ENCODE measurements around the gene MRPS22. TPM values are rescaled to one million over a fixed set of nuclear protein-coding genes. Genes with fewer than 3 reads are reported as not detected.

The MRPS22 gene
- total and polyA plus RNA-seq, 7 donors = 39.2 to 78.4 (median 53.6) TPM

- H3K4me1 ChIP-seq = peaks cover 0 to under 1% (median 0%) of the 10 kb centered on the region in 4 donors
- intact Hi-C loops (cut with DNase I) = no loop called here
- H3K9me3 ChIP-seq = no peaks in the 10 kb centered on the region
- H3K36me3 ChIP-seq = no peaks in the 10 kb centered on the region
- no peaks in the 10 kb centered on the region for H3K27me3 ChIP-seq
- TF ChIP-seq CTCF (IDR thresholded peaks at IDR 0.05) (no peak), POLR2AphosphoS5 (IDR thresholded peaks at IDR 0.05) (no peak), EP300 (IDR thresholded peaks at IDR 0.05) (no peak), POLR2A (IDR thresholded peaks at IDR 0.05) (no peak)
- DNase-seq = no peak
- no peak overlapping the region for H3K4me3 ChIP-seq
- H3K27ac ChIP-seq = no peak overlapping the region
- 91 to 93% methylated on average over 4 of the region's 4 CpGs for WGBS, 2 donors
Observed at GRCh38 chr3:139338405-139338804, 5.4 kb upstream of the MRPS22 start.

- no peak overlapping the region for H3K27ac ChIP-seq
- intact Hi-C loops (cut with DNase I) = no loop called here
- H3K27me3 ChIP-seq = no peaks in the 10 kb centered on the region
Observed at GRCh38 chr3:139339219-139339906, 4.5 kb upstream of the MRPS22 start.

DNA sequence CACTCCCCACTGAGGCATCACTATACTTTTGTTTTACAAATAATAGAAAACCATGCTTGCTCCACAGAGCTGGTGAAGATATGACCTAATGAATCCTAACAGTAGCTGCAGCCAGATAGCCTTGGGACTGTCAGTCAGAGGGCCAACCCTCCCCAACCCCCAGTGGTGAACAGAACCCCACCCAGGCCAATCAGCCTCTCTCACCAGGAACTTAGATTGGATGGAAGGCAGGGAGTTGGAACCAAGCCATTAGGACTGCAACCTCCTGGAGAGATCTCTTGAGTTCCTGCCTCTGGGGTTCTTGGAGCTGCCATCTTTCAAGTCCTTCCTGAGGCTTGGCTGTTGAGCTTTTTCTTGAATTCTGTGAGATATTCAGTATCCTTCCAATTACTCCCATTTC, 3.0 kb upstream of the MRPS22 start:
- intact Hi-C loops (cut with DNase I) = loop anchor here (5.0 kb wide), 1 partner anchor 748 kb away; the partner anchor contains the start of gene CEP70
- DNase-seq = no peak
- Histone ChIP-seq H3K9me3 (no peaks in the 10 kb centered on the region), H3K27me3 (no peaks in the 10 kb centered on the region), H3K36me3 (no peaks in the 10 kb centered on the region), H3K4me3 (no peak overlapping the region), H3K4me1 (peaks cover 0 to 19% (median 14%) of the 10 kb centered on the region in 4 donors), H3K27ac (no peak overlapping the region)
- TF ChIP-seq EP300 (IDR thresholded peaks at IDR 0.05) = no peak
- no peak for TF ChIP-seq CTCF (IDR thresholded peaks at IDR 0.05)
- no peak for TF ChIP-seq POLR2A (IDR thresholded peaks at IDR 0.05)
- no peak for TF ChIP-seq POLR2AphosphoS5 (IDR thresholded peaks at IDR 0.05)

More at GRCh38 chr3:139339219-139339906, 4.5 kb upstream of the MRPS22 start:
- TF ChIP-seq CTCF (IDR thresholded peaks at IDR 0.05) (no peak), EP300 (IDR thresholded peaks at IDR 0.05) (no peak), POLR2A (IDR thresholded peaks at IDR 0.05) (no peak), POLR2AphosphoS5 (IDR thresholded peaks at IDR 0.05) (no peak)
- H3K4me1 ChIP-seq = peaks cover 0 to 5% (median under 1%) of the 10 kb centered on the region in 4 donors
- DNase-seq = no peak
- H3K9me3 ChIP-seq = no peaks in the 10 kb centered on the region
- no peak overlapping the region for H3K4me3 ChIP-seq
- no peaks in the 10 kb centered on the region for H3K36me3 ChIP-seq
- 67 to 72% methylated on average over 4 of the region's 4 CpGs for WGBS, 2 donors

GRCh38 chr3:139342054-139342453, 1.8 kb upstream of the MRPS22 start:
- no peak for TF ChIP-seq POLR2AphosphoS5 (IDR thresholded peaks at IDR 0.05)
- TF ChIP-seq CTCF (IDR thresholded peaks at IDR 0.05) = no peak
- no peak for TF ChIP-seq POLR2A (IDR thresholded peaks at IDR 0.05)
- no peak for TF ChIP-seq EP300 (IDR thresholded peaks at IDR 0.05)
- peaks cover 0 to 9% (median 2%) of the 10 kb centered on the region in 4 donors for H3K36me3 ChIP-seq
- H3K4me1 ChIP-seq = peaks cover 0 to 22% (median 18%) of the 10 kb centered on the region in 4 donors
- H3K4me3 ChIP-seq = no peak overlapping the region
- H3K9me3 ChIP-seq = no peaks in the 10 kb centered on the region
- no peak for DNase-seq
- no peaks in the 10 kb centered on the region for H3K27me3 ChIP-seq
- intact Hi-C loops (cut with DNase I) = loop anchor here (5.0 kb wide), 1 partner anchor 750 kb away; the partner anchor contains the start of gene CEP70
- no peak overlapping the region for H3K27ac ChIP-seq

Data from sigmoid colon (tissue), 7 donors.